Activated naive CD4-positive, alpha-beta T cell treated with anti-CD3 and anti-CD28 coated beads, Interleukin-2, amount 50 U/mL, for 24 hours (primary cell): ENCODE results near the gene TAMM41.
"Not testable (repeated sequence)": the region's sequence is repeated elsewhere in the genome, so short reads cannot be mapped to it uniquely, and the experiment has no call there.

Source experiments
- H3K27ac Mint-ChIP-seq: one replicate; pipeline ENCODE4 v1.8.0; 2021; ENCODE audit warnings: mild to moderate bottlenecking, mixed read lengths
- H3K27me3 Mint-ChIP-seq: one replicate; pipeline ENCODE4 v1.8.0; 2021; ENCODE audit warnings: mixed read lengths
- H3K36me3 Mint-ChIP-seq: one replicate; pipeline ENCODE4 v1.8.0; 2021; ENCODE audit warnings: mixed read lengths
- H3K4me1 Mint-ChIP-seq: one replicate; pipeline ENCODE4 v1.8.0; 2021; ENCODE audit warnings: mixed read lengths
- H3K4me3 Mint-ChIP-seq: one replicate; pipeline ENCODE4 v1.8.0; 2021; ENCODE audit warnings: mild to moderate bottlenecking, mixed read lengths
- H3K9me3 Mint-ChIP-seq: one replicate; pipeline ENCODE4 v1.8.0; 2021; ENCODE audit warnings: mixed read lengths

Gene TAMM41

DNA sequence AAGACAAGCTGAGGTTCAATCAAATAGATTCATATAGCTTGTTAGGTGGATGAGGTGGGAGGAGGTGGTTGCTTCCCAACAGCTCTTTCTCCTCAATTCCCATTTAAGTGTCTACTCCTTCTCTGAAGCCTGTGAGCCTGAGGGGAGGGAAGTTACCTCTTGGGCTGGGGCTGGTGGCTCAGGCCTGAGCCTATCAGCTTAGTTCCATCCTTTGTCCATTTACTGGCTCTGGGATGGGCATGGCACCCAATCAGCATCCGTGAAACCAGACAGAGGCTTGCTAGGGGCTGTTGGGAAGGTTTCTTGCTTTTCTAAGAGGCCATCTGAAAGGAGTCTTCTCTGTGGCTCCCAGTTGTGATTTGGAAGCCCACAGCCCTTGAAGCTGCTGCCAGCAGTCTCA lies 57.3 kb downstream of the TAMM41 start:
- Mint-ChIP-seq H3K36me3 (peaks cover 28% of the 10 kb centered on the region), H3K27ac (no peak overlapping the region), H3K27me3 (no peaks in the 10 kb centered on the region), H3K4me1 (peaks cover 18% of the 10 kb centered on the region), H3K4me3 (no peak overlapping the region), H3K9me3 (no peaks in the 10 kb centered on the region)

DNA sequence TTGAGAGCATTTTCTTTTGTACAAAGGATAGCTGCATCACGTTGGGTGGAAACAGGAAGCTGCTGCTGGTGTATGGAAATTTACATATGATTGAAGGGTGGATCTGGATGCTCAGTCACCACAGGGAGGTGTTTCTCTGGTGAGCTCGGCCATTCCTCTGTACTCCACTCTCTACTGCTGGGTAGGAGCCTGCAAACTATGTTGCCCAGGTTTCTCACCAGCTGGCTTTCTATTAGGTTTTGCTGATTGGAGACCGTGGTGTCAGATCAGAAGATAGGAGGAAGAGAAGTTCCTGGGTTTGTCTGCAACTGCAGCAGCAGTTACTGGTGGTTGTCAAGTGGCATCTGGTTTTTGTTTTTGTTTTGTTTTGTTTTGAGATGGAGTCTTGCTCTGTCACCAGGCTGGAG lies 61.7 kb downstream of the TAMM41 start:
- peak overlapping the region; percentile 70 for H3K4me3 Mint-ChIP-seq
- peak overlapping the region; percentile 85 for H3K27ac Mint-ChIP-seq
- H3K9me3 Mint-ChIP-seq: no peaks in the 10 kb centered on the region
- peaks cover 20% of the 10 kb centered on the region for H3K4me1 Mint-ChIP-seq
- peaks cover 21% of the 10 kb centered on the region for H3K36me3 Mint-ChIP-seq
- no peaks in the 10 kb centered on the region for H3K27me3 Mint-ChIP-seq

DNA sequence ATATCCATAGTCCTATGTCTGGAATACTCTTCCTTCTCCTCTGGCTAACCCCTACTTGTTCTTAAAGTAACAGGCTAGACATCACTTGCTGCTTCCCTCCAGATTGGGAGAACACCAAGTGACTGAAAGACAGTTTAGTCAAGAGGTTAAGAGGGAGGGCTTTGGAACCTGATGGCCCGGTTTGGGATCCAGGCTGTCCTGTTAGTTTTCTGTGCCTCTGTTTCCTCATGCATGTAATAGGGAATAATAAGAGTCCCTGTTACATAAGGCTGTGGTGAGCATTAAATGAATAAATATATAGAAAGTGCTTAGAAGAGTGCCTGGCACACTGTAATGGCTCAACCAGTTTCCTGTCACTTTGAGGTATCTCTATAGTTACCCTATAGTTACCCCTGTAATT lies 66.3 kb downstream of the TAMM41 start:
- Mint-ChIP-seq H3K4me1 (peaks cover 15% of the 10 kb centered on the region), H3K9me3 (no peaks in the 10 kb centered on the region), H3K27me3 (no peaks in the 10 kb centered on the region), H3K27ac (no peak overlapping the region), H3K36me3 (peaks cover 12% of the 10 kb centered on the region), H3K4me3 (no peak overlapping the region)

DNA sequence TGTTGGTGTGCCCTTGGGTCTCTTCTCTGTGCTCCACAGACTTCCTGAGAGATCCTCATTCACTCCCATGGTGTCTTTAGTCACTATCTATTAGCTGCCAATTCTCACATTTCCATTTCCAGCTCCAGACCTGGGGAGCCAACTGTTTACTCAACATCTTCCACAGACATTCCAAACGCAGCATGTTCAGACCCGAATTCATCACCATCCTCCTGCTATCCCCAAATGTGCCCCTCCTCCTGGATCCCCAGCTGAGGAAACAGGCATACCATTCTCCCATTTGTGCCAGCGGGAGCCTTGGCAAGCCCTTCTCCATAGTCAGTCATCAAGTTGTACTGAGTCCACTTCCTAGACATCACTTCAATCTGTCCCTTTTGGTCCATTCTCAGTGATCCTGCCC lies 67.1 kb downstream of the TAMM41 start:
- H3K36me3 Mint-ChIP-seq: peaks cover 9% of the 10 kb centered on the region
- H3K9me3 Mint-ChIP-seq: no peaks in the 10 kb centered on the region
- no peak overlapping the region for H3K27ac Mint-ChIP-seq
- H3K4me1 Mint-ChIP-seq: peaks cover 8% of the 10 kb centered on the region
- no peaks in the 10 kb centered on the region for H3K27me3 Mint-ChIP-seq
- no peak overlapping the region for H3K4me3 Mint-ChIP-seq

DNA sequence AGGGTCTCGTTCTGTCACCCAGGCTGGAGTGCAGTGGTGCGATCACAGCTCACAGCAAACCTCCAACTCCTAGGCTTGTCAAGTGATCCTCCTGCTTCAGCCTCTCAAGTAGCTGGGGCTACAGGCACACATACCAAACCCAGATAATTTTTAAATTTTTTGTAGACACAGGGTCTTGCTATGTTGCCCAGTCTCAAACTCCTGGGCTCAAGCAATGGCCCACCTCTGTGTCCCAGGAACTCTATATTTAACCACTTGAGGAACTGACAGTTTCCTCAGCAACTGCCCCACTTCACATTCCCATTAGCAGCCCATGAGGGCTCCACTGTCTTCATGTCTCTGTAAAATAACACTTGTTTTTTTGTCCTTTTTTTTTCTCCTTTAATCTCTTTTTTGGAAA lies 68.4 kb downstream of the TAMM41 start:
- H3K4me1 Mint-ChIP-seq: no peaks in the 10 kb centered on the region
- H3K27me3 Mint-ChIP-seq: no peaks in the 10 kb centered on the region
- no peaks in the 10 kb centered on the region for H3K9me3 Mint-ChIP-seq
- peaks cover 9% of the 10 kb centered on the region for H3K36me3 Mint-ChIP-seq
- H3K27ac Mint-ChIP-seq: no peak overlapping the region
- no peak overlapping the region for H3K4me3 Mint-ChIP-seq

DNA sequence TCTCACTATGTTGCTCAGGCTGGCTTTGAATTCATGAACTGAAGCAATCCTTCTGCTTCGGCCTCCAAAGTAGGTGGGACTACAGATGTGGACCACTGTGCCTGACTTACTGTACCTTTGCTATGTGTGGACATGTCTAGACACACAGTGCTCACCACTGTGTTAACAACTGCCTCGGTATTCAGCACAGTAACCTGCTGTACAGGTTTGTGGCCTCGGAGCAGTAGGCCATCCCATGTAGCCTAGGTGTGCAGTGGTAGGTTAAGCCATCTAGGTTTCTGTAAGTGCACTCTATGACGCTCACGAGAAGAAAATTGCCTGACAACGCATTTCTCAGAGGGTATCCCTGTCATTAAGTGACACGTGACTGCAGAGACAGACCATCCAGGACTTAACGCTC lies 70.3 kb downstream of the TAMM41 start:
- Mint-ChIP-seq H3K36me3 (peaks cover 9% of the 10 kb centered on the region), H3K4me3 (no peak overlapping the region), H3K4me1 (peaks cover 3% of the 10 kb centered on the region), H3K27ac (no peak overlapping the region), H3K9me3 (no peaks in the 10 kb centered on the region), H3K27me3 (no peaks in the 10 kb centered on the region)

DNA sequence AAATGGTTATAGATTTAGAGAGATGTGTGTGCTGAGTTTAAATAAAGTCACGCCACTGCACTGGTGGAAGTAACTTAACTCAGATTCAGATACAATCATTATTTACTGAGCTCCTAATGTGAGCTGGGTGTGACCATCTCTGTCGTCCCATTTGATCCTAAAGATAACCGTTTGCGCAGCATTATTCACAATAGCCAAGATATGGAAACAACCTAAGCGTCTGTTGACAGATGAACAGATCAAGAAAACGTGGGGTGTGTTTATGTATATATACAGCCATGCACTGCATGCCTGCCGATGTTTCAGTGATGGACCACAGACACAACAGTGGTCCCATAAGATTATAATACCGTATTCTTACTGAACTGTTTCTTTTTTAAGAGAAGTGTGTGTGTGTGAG lies 71.2 kb downstream of the TAMM41 start:
- Mint-ChIP-seq H3K27ac (no peak overlapping the region), H3K4me1 (peaks cover 11% of the 10 kb centered on the region), H3K27me3 (no peaks in the 10 kb centered on the region), H3K4me3 (no peak overlapping the region), H3K9me3 (no peaks in the 10 kb centered on the region), H3K36me3 (peaks cover 9% of the 10 kb centered on the region)

DNA sequence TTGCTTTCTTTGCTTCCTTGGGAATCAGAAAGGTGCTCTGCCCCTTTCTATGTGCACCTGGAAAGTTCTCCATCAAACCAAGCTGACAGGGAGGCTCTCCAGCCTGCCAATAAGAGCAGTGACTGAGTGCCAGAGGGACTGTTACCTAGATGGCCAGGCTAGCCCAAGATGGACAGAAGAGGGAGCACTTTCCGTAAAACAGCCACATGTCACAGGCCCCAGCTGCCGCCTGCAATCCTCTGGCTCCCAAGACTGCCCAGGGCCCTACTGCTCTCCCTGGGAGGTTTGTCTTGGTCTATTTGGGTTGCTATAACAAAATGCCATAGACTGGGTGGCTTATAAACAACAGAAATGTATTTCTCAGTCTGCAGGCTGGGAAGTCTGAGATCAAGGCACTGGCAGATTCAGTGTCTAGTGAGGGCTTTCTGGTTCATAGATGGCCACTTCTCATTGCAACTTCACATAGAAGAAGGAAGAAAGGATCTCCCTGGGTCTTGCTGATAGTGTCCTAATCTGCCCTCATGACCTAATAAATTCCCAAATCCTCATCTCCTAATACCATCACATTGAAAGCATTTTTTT lies 72.3 kb downstream of the TAMM41 start:
- H3K27ac Mint-ChIP-seq: no peak overlapping the region
- H3K27me3 Mint-ChIP-seq: no peaks in the 10 kb centered on the region
- peaks cover 22% of the 10 kb centered on the region for H3K4me1 Mint-ChIP-seq
- no peaks in the 10 kb centered on the region for H3K9me3 Mint-ChIP-seq
- peaks cover 2% of the 10 kb centered on the region for H3K36me3 Mint-ChIP-seq
- no peak overlapping the region for H3K4me3 Mint-ChIP-seq

DNA sequence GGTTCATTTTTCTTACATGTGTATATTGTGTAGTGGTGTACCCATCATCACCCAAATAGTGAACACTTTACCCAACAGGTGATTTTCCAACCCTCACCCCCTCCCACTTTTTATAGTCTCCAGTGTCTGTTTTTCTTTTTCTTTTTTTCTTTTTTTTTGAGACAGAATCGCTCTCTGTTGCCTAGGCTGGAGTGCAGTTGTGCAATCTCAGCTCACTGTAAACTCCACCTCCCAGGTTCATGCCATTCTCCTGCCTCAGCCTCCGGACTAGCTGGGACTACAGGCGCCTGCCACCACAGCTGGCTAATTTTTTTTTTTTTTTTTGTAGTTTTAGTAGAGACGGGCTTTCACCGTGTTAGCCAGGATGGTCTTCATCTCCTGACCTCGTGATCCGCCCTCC lies 74.8 kb downstream of the TAMM41 start:
- not testable (repeated sequence) for H3K36me3 Mint-ChIP-seq, H3K27me3 Mint-ChIP-seq, H3K27ac Mint-ChIP-seq, H3K9me3 Mint-ChIP-seq, H3K4me3 Mint-ChIP-seq
- H3K4me1 Mint-ChIP-seq: peaks cover 22% of the 10 kb centered on the region

DNA sequence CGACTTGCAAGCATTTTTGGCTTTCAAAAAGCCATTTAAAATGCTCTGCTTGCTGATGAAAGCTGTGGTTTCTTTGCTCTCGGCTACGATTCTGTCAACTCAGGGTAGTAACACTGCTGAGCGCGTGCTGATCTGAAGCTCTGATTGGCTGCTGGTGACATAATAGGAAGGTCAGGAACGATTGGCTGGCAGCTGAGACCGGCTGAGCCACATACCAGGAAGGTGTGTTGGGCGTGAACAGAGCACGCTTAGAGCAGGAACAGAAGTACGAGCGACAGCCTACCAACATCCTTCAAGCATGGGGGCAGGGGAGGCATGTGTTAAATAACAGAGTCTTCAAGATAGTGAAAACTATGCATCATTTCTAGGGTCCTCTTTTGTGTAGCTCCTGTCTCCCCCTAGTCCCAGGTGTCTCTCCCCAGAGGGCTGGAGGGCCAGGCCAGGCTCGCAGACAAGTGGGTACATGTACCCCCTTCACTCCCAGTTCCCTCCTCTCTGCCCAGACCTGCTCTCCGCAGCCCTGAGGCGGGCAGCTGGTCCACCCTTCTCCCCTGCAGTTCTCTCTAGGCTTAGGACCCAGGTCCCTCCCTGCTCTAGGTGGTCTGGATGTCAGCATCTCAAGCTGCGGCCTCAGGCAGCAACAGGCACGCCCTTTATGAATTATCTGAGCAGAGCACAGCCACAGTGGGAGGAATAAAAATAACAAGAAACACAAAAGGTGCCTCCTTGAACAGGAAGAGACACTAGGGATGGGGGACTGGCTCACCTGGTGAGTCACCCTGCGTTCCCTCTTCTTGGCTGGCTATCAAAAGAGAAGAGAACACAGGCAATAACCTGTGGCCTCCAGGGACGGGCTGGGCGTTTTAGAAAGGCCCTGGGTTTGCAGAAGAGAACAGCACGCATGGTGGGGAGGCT lies 76.0 kb downstream of the TAMM41 start:
- Mint-ChIP-seq H3K4me3 (peak overlapping the region; percentile 12), H3K4me1 (peaks cover 22% of the 10 kb centered on the region), H3K27ac (peak overlapping the region; percentile 56), H3K9me3 (no peaks in the 10 kb centered on the region), H3K36me3 (no peaks in the 10 kb centered on the region), H3K27me3 (no peaks in the 10 kb centered on the region)

DNA sequence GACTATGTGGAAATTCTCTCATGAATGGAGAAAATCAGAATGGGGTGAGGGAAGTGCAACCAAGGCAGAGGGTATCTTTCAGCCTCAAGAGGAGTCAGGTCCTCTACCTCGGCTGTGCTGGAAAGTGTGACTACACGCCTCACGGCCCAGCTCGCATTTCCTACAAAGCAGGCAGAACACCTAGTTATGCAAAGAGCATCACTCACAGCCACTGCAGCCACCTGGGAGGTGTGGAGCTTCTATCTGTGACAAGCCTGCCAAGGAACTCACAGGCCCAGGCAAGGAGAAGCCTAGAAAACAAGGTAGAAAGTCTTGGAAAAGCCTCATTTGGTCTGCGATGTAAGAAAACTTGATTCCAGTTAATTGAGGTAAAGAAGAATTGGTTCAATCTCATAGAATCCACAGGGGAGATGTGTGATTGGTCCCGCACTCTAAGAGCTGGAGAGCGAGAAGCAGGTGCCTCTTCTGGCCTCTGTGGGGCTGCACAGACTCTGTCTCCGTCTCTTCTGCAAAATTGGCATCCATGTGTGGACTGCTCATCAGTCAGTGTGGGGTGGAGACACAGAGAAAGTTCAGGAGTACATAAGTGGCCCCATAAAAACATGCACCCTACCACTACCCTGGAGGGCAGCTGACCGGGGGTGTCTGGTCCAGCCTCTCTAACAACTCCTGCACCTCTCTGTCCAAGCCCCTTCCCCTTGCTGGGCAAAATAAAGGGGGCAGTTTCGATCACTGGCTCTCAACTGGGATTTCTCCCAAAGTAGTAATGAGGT lies 76.8 kb downstream of the TAMM41 start:
- H3K4me1 Mint-ChIP-seq: peaks cover 25% of the 10 kb centered on the region
- no peaks in the 10 kb centered on the region for H3K27me3 Mint-ChIP-seq
- H3K27ac Mint-ChIP-seq: no peak overlapping the region
- peak overlapping the region; percentile 15 for H3K4me3 Mint-ChIP-seq
- peaks cover 2% of the 10 kb centered on the region for H3K36me3 Mint-ChIP-seq
- H3K9me3 Mint-ChIP-seq: no peaks in the 10 kb centered on the region

DNA sequence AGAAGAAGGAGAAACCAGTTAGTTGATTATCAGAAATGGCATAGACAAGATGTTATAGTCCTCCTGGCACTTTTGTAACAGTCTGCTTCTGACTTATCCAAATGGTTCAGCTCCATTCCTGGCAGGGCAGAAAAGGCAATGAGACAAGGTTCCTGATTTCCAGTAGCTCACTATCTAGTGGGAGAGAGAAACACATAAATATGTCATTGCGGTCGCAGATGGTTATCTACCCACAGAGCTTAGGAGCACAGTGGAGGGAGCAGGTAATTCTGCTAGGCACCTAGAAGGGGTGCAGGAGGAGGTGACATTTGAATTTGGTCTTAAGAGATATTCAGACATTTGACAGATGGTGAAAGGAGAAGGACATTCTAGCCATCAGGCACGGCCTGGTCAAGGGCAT lies 78.1 kb downstream of the TAMM41 start:
- Mint-ChIP-seq H3K4me3 (no peak overlapping the region), H3K36me3 (peaks cover 2% of the 10 kb centered on the region), H3K27ac (no peak overlapping the region), H3K27me3 (no peaks in the 10 kb centered on the region), H3K9me3 (no peaks in the 10 kb centered on the region), H3K4me1 (peaks cover 25% of the 10 kb centered on the region)

DNA sequence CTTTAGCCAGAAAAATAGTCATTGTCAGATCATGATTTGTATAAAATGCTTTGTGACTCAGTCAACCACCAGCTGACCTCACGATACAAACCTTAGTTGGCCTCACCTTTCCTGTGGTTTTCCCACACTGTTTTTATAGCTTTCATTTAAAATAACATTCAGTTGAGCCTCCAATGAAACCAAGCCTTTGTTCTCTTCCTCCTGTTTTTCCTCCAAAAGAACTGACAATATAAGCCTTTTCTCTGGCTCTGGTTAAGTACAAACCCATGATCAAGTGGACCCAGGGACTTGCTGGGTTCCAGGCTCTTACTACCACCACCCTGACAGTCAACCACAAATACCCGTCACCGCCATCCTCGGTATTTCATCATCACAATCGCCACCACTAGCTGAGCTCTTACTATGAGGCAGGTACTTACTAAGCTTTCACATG lies 81.7 kb downstream of the TAMM41 start:
- Mint-ChIP-seq H3K4me3 (no peak overlapping the region), H3K4me1 (peaks cover 8% of the 10 kb centered on the region), H3K27ac (no peak overlapping the region), H3K27me3 (no peaks in the 10 kb centered on the region), H3K36me3 (peaks cover 4% of the 10 kb centered on the region), H3K9me3 (no peaks in the 10 kb centered on the region)

DNA sequence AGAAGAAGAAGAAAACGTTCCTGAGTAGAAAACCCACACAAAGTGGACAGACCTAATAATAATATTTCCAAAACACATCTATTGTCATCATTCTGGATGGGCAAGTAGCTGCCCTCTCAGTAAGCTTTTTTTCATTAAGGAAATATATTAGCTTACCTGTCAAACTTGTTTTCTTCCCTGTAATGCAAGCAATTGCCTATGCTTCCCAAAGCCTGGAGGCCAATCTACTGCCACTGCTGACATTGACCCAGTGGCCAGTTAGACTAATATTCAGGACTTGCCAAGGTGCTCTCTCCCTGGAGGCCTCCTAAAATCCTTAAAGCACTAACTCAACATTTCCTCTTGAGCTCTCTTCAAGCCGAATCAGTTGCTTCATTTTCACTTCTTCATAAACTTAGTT lies 86.7 kb downstream of the TAMM41 start:
- Mint-ChIP-seq H3K36me3 (peaks cover 3% of the 10 kb centered on the region), H3K27ac (no peak overlapping the region), H3K9me3 (no peaks in the 10 kb centered on the region), H3K4me1 (peaks cover 2% of the 10 kb centered on the region), H3K4me3 (no peak overlapping the region), H3K27me3 (no peaks in the 10 kb centered on the region)

DNA sequence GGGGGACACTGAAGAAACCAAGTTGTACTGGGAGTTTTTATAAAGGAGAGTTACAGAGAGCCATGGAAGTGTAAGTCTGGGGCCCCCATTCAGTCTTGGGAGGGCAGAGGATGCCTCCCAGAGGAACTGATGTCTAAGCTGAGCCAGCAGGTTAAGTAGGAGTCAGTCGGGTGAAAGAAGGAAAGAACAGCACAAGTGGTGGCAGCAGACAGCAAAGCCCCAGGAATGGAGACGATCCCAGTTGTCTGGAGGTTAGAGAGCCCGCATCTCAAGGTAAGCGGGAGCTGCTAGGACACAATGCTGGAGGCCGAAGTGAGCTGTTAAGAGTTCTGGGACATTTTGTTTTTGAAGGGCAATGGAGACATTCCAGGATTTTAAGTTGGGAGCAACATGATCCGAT lies 88.8 kb downstream of the TAMM41 start:
- H3K27ac Mint-ChIP-seq: peak overlapping the region; percentile 3
- H3K36me3 Mint-ChIP-seq: peaks cover 2% of the 10 kb centered on the region
- H3K4me3 Mint-ChIP-seq: no peak overlapping the region
- no peaks in the 10 kb centered on the region for H3K9me3 Mint-ChIP-seq
- H3K4me1 Mint-ChIP-seq: no peaks in the 10 kb centered on the region
- H3K27me3 Mint-ChIP-seq: no peaks in the 10 kb centered on the region

DNA sequence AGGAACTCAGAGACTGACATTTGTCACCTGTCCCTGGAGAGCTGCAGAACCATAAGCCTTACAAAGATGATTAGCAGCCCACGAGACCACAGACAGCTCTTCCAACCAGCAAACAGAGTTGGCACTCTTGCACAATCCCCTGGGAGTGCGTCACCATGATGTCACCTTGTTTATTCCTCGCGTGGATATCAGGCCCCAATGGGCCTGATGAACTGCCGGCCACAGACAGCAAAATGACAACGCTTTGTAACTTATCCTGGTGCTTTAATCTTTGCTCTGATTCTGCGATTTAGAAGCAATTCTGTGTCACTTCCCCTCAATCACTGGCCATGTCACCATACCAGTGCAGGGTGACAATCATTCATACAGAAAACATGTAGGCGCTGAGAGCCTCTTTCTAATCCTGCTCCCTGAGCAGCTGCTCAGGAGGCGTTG lies 89.2 kb downstream of the TAMM41 start:
- Mint-ChIP-seq H3K36me3 (peaks cover 2% of the 10 kb centered on the region), H3K4me3 (no peak overlapping the region), H3K27me3 (no peaks in the 10 kb centered on the region), H3K4me1 (no peaks in the 10 kb centered on the region), H3K9me3 (no peaks in the 10 kb centered on the region), H3K27ac (no peak overlapping the region)
